Activated CD4-positive, alpha-beta memory T cell treated with anti-CD3 and anti-CD28 coated beads, Interleukin-2, amount 10 ng/mL, durations not matched to agents 7 days and 5 days (primary cell): Measurements from ENCODE around the gene MEX3C. TPM values are rescaled to one million over a fixed set of nuclear protein-coding genes. Genes with fewer than 3 reads are reported as not detected.

Experiments
- CTCF ChIA-PET: fragments of 350-600 bp; sonication (Branson Sonifier 250); formaldehyde crosslinking; loops from one replicate; lab custom pipeline; 2021; ENCODE audit warnings: antibody characterized with exemption, inconsistent platforms; lab: Charles Lee
- POLR2A ChIA-PET: fragments of 350-600 bp; sonication (Branson Sonifier 250); formaldehyde crosslinking; loops from one replicate; lab custom pipeline; 2021; ENCODE audit warnings: antibody characterized with exemption; lab: Charles Lee
- DNase-seq: peaks from one replicate; pipeline ENCODE4 v3.0.0-alpha.2; 2020
- H3K27ac Mint-ChIP-seq: one replicate; pipeline ENCODE4 v1.8.0; 2021; ENCODE audit warnings: mild to moderate bottlenecking, mixed read lengths
- H3K27me3 Mint-ChIP-seq: one replicate; pipeline ENCODE4 v1.8.0; 2021; ENCODE audit warnings: mixed read lengths
- H3K36me3 Mint-ChIP-seq: one replicate; pipeline ENCODE4 v1.8.0; 2021; ENCODE audit warnings: low read depth, mixed read lengths
- H3K4me1 Mint-ChIP-seq: one replicate; pipeline ENCODE4 v1.8.0; 2021; ENCODE audit warnings: mixed read lengths
- H3K4me3 Mint-ChIP-seq: one replicate; pipeline ENCODE4 v1.8.0; 2021; ENCODE audit warnings: mild to moderate bottlenecking, mixed read lengths
- H3K9me3 Mint-ChIP-seq: one replicate; pipeline ENCODE4 v1.8.0; 2021; ENCODE audit warnings: mixed read lengths
- total RNA-seq, 2 experiments: library from RNA; stranded (reverse); gene quantifications; one replicate each; pipeline ENCODE4 v1.2.3, GENCODE V29; 2021

The MEX3C gene
- total RNA-seq, 2 experiments from 2014 or later = 55.4 to 62.6 TPM

DNA sequence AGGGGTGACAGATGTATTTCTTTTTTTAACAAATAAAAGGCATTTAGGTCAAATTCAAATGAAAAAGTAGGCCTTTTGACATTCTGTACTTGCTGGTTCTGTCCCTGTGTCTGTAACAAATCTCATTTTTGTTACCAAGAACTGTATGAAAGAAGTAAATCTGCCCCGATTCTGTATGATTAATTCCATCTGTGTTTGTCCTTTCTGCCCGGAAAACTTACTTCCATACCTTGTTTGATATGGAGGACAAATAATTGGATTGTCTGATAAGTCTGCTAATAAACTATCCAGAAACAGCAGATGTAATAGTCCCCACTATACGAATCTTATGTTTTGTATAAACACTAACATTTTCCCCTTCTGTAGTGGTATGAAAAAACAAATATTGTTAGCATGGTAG, 69.8 kb downstream of the MEX3C start:
- Mint-ChIP-seq H3K4me1 (no peaks in the 10 kb centered on the region), H3K4me3 (no peak overlapping the region), H3K27me3 (no peaks in the 10 kb centered on the region), H3K36me3 (no peaks in the 10 kb centered on the region), H3K9me3 (no peaks in the 10 kb centered on the region), H3K27ac (no peak overlapping the region)
- no peak for DNase-seq
- POLR2A ChIA-PET = no interaction called here
- CTCF ChIA-PET = no interaction called here

DNA sequence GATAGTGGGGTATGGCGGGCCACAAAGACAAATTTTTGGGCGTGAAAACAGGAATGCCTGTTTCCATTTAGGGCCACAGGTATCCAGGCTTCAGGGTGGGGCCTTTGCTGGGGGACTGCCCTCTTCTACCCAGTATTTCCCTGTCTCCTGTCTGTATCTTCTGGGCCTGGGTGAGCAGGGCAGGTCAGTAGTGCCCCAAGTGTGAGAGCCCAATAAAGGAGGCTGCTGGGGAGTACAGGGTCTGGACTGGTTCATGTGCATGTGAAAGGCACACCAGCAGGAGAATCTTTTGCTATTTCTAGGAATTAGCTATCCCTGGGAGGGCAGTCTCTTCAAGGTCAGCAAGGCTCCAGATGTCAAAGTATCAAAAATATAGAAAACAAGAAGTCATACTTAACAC, 71.5 kb downstream of the MEX3C start:
- POLR2A ChIA-PET = no interaction called here
- no peak for DNase-seq
- CTCF ChIA-PET = no interaction called here
- Mint-ChIP-seq H3K9me3 (no peaks in the 10 kb centered on the region), H3K27me3 (no peaks in the 10 kb centered on the region), H3K27ac (no peak overlapping the region), H3K4me3 (no peak overlapping the region), H3K4me1 (no peaks in the 10 kb centered on the region), H3K36me3 (no peaks in the 10 kb centered on the region)

Other genes starting within 250 kb of the MEX3C start
- 1 to 10 TPM; 5.9 to 7.3 TPM for gene ELAC1, start 229.6 kb downstream of the MEX3C start, total RNA-seq
- gene SMAD4, start 167.5 kb downstream of the MEX3C start, total RNA-seq = 10 to 100 TPM; 80.3 to 83.8 TPM